Caco-2 (cell line): ENCODE results near the gene GABRR1. TPM values are rescaled to one million over a fixed set of nuclear protein-coding genes. Genes with fewer than 3 reads are reported as not detected.

Experiments
- BruUV-seq: library from RNA; stranded (reverse); fragments of 400-500 nt; replicated peaks from 2 replicates; lab custom pipeline; 2021; lab: Mats Ljungman, UMichigan
- CTCF ChIA-PET: fragments of 300-600 bp; sonication (Branson Sonifier 250); formaldehyde crosslinking; loops from one replicate; lab custom pipeline; 2022; ENCODE audit warnings: antibody characterized with exemption; lab: Charles Lee
- POLR2A ChIA-PET: fragments of 300-600 bp; sonication (Branson Sonifier 250); formaldehyde crosslinking; loops from one replicate; lab custom pipeline; 2022; ENCODE audit warnings: antibody characterized with exemption; lab: Charles Lee
- DNase-seq, 2 experiments: peaks; one replicate each; pipeline versions ENCODE4 v3.0.0 to v3.0.0-alpha.2; 2020 to 2022
- H3K27me3 ChIP-seq: replicated peaks from 2 replicates; pipeline ENCODE4 v1.6.0; 2011; ENCODE audit warnings: low read length; ENCODE audit not compliant: control insufficient read depth, insufficient read depth
- H3K36me3 ChIP-seq: 2 replicates; pipeline ENCODE4 v1.5.1; 2011; ENCODE audit warnings: low read length; ENCODE audit not compliant: control insufficient read depth, insufficient read depth
- H3K4me1 ChIP-seq: fragments of 250-450 bp; sonication (Bioruptor Pico); 2 replicates; pipeline ENCODE4 v1.5.1; 2020; ENCODE audit warnings: mild to moderate bottlenecking
- H3K4me3 ChIP-seq: 2 replicates; pipeline ENCODE4 v1.5.1; 2011; ENCODE audit warnings: low read depth, mild to moderate bottlenecking, control low read depth, low read length
- H3K9me3 ChIP-seq: fragments of 250-450 bp; sonication (Bioruptor Pico); 2 replicates; pipeline ENCODE4 v1.5.1; 2020; ENCODE audit warnings: mild to moderate bottlenecking, moderate library complexity
- H3K27ac Mint-ChIP-seq: one replicate; pipeline ENCODE4 v1.8.0; 2022; ENCODE audit warnings: mixed read lengths; ENCODE audit not compliant: unreplicated experiment
- H3K27me3 Mint-ChIP-seq: one replicate; pipeline ENCODE4 v1.8.0; 2022; ENCODE audit warnings: mixed read lengths; ENCODE audit not compliant: insufficient read depth, unreplicated experiment
- H3K36me3 Mint-ChIP-seq: one replicate; pipeline ENCODE4 v1.8.0; 2022; ENCODE audit warnings: mild to moderate bottlenecking, mixed read lengths; ENCODE audit not compliant: insufficient read depth, unreplicated experiment
- H3K4me1 Mint-ChIP-seq: one replicate; pipeline ENCODE4 v1.8.0; 2022; ENCODE audit warnings: low read depth, mixed read lengths; ENCODE audit not compliant: unreplicated experiment
- H3K4me3 Mint-ChIP-seq: one replicate; pipeline ENCODE4 v1.8.0; 2022; ENCODE audit warnings: mild to moderate bottlenecking, moderate library complexity, mixed read lengths; ENCODE audit not compliant: unreplicated experiment
- H3K9me3 Mint-ChIP-seq: one replicate; pipeline ENCODE4 v1.8.0; 2022; ENCODE audit warnings: mixed read lengths; ENCODE audit not compliant: unreplicated experiment
- intact Hi-C: fragments of 100-400 bp; cut with micrococcal nuclease; formaldehyde crosslinking; loops from one replicate; pipeline ENCODE4 v1.10.0; 2022; ENCODE audit not compliant: unreplicated experiment
- total RNA-seq: library from RNA; stranded (reverse); gene quantifications from 2 replicates; pipeline ENCODE4 v1.2.3, GENCODE V29; 2022
- TF ChIP-seq, protein P1 (sequence below), 2 experiments: fragments of 200-600 bp in 1 of 2; IDR thresholded peaks; 1 replicate in 1 of 2; 2 replicates in 1 of 2; pipeline versions ENCODE4 v1.5.1 to v1.8.0; 2011 to 2022; ENCODE audit warnings: antibody characterized with exemption in 1 of 2, control low read depth in 1 of 2, inconsistent platforms in 1 of 2, low read depth in 1 of 2, low read length in 1 of 2, mild to moderate bottlenecking in 1 of 2, moderate library complexity in 1 of 2; ENCODE audit not compliant: insufficient read depth in 1 of 2, severe bottlenecking in 1 of 2, unreplicated experiment in 1 of 2

GABRR1 gene
- total RNA-seq, 1 experiment from 2014 or later: 0.43 TPM

DNA sequence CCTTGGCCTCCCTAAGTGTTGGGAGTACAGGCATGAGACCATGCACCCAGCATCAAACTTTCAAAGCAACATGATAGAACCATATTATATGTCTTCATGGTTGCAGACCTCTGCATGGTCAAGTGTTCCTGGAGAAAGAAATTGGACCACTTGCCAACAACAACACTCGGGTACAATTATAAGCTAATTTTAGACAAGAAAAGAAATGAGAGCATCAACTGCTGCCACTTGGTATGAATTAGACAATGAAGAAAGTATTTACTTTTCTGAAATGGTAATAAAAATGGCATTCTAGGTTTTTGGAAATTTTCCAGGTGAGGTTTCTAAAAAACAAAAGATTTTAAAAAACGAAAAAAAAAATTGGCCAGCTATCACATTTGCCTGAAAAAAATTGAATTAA, 79.0 kb downstream of the GABRR1 start:
- TF ChIP-seq, protein P1, sequence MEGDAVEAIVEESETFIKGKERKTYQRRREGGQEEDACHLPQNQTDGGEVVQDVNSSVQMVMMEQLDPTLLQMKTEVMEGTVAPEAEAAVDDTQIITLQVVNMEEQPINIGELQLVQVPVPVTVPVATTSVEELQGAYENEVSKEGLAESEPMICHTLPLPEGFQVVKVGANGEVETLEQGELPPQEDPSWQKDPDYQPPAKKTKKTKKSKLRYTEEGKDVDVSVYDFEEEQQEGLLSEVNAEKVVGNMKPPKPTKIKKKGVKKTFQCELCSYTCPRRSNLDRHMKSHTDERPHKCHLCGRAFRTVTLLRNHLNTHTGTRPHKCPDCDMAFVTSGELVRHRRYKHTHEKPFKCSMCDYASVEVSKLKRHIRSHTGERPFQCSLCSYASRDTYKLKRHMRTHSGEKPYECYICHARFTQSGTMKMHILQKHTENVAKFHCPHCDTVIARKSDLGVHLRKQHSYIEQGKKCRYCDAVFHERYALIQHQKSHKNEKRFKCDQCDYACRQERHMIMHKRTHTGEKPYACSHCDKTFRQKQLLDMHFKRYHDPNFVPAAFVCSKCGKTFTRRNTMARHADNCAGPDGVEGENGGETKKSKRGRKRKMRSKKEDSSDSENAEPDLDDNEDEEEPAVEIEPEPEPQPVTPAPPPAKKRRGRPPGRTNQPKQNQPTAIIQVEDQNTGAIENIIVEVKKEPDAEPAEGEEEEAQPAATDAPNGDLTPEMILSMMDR (IDR thresholded peaks at IDR 0.05; ENCODE audit: insufficient read depth in 1 of 2, low read depth in 1 of 2, low read length in 1 of 2, severe bottlenecking in 1 of 2, unreplicated experiment in 1 of 2): no peak
- Mint-ChIP-seq H3K27ac (no peak overlapping the region), H3K27me3 (no peaks in the 10 kb centered on the region), H3K4me1 (peaks cover 28% of the 10 kb centered on the region), H3K36me3 (no peaks in the 10 kb centered on the region), H3K9me3 (peaks cover 6% of the 10 kb centered on the region), H3K4me3 (no peak overlapping the region)
- ChIA-PET CTCF (no interaction called here), POLR2A (no interaction called here)
- Histone ChIP-seq H3K4me1 (peaks cover 28% of the 10 kb centered on the region), H3K4me3 (no peak overlapping the region), H3K36me3 (peaks cover 1% of the 10 kb centered on the region; the same call in 1 of the 2 replicates), H3K27me3 (no peaks in the 10 kb centered on the region), H3K9me3 (0 out of 2 replicates have a peak, but pooled peaks cover 4% of the 10 kb centered on the region)
- no TSS peak for BruUV-seq
- DNase-seq: no peak
- intact Hi-C loops: no loop called here

DNA sequence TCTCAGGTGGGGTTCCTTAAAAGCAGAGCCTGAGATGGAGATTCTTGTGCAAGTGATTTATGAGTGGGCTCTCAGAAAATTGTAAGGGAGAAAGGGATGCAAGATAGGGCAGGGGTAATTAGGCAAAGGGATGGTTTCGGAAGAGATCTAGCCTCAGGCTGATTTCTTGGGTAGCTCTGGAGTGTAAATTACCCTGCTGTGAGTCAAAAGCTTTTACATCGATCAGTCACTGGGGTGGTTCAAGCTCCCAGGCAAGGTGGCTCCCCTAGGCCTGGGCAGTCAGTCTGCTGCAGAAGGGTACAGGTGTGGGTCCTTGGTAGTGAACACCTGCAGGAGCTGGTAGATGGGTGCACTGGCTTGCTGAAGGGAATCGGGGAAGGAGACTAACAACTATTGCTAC, 82.4 kb downstream of the GABRR1 start:
- ChIA-PET POLR2A (no interaction called here), CTCF (no interaction called here)
- H3K27ac Mint-ChIP-seq: no peak overlapping the region
- no peak for DNase-seq
- peaks cover 6% of the 10 kb centered on the region for H3K9me3 Mint-ChIP-seq
- H3K4me1 Mint-ChIP-seq: peaks cover 7% of the 10 kb centered on the region
- BruUV-seq: no TSS peak
- intact Hi-C loops: no loop called here
- TF ChIP-seq, protein P1 (IDR thresholded peaks at IDR 0.05; ENCODE audit: insufficient read depth in 1 of 2, low read depth in 1 of 2, low read length in 1 of 2, severe bottlenecking in 1 of 2, unreplicated experiment in 1 of 2): no peak
- H3K4me1 ChIP-seq: peaks cover 13% of the 10 kb centered on the region
- H3K36me3 ChIP-seq: peaks cover 1% of the 10 kb centered on the region; the same call in 1 of the 2 replicates
- 0 out of 2 replicates have a peak, but pooled peaks cover 4% of the 10 kb centered on the region for H3K9me3 ChIP-seq
- H3K27me3 ChIP-seq: no peaks in the 10 kb centered on the region
- H3K36me3 Mint-ChIP-seq: no peaks in the 10 kb centered on the region
- H3K4me3 ChIP-seq: no peak overlapping the region
- H3K4me3 Mint-ChIP-seq: no peak overlapping the region
- H3K27me3 Mint-ChIP-seq: no peaks in the 10 kb centered on the region

DNA sequence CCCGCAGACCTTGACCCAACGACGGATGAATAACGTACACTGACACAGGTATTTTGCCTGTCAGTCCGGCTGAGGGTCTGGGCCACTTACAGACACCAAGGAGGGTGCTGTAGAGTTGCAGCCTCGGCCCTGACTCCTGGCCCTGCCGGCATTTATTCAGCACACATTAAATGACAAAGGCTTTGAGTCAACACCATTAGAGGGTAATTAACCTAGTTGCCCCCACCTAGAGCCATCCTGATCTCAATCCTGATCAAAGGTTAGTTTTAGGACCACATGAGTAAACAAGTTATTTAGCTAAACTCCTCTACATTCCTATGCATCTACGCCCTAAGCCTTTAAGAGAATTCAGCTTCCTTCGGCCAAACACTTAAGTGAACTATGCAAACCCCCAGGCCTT, 83.2 kb downstream of the GABRR1 start:
- TF ChIP-seq, protein P1 (IDR thresholded peaks at IDR 0.05; ENCODE audit: insufficient read depth in 1 of 2, low read depth in 1 of 2, low read length in 1 of 2, severe bottlenecking in 1 of 2, unreplicated experiment in 1 of 2): no peak
- Mint-ChIP-seq H3K4me1 (no peaks in the 10 kb centered on the region), H3K27ac (no peak overlapping the region), H3K4me3 (no peak overlapping the region), H3K27me3 (no peaks in the 10 kb centered on the region), H3K36me3 (no peaks in the 10 kb centered on the region), H3K9me3 (peaks cover 9% of the 10 kb centered on the region)
- DNase-seq: no peak
- intact Hi-C loops: no loop called here
- no TSS peak for BruUV-seq
- POLR2A ChIA-PET: no interaction called here
- Histone ChIP-seq H3K36me3 (peaks cover 1% of the 10 kb centered on the region; the same call in 1 of the 2 replicates), H3K4me1 (peaks cover 6% of the 10 kb centered on the region), H3K4me3 (no peak overlapping the region), H3K9me3 (peaks cover 7% of the 10 kb centered on the region; the same call in 1 of the 2 replicates), H3K27me3 (no peaks in the 10 kb centered on the region)
- CTCF ChIA-PET: no interaction called here
